ENCODE results near the gene REELD1. TPM values are rescaled to one million over a fixed set of nuclear protein-coding genes. Genes with fewer than 3 reads are reported as not detected.

Gene REELD1
- total and polyA plus RNA-seq, 2 of the 4 experiments (the other 2 are of a cell fraction): not detected

DNA sequence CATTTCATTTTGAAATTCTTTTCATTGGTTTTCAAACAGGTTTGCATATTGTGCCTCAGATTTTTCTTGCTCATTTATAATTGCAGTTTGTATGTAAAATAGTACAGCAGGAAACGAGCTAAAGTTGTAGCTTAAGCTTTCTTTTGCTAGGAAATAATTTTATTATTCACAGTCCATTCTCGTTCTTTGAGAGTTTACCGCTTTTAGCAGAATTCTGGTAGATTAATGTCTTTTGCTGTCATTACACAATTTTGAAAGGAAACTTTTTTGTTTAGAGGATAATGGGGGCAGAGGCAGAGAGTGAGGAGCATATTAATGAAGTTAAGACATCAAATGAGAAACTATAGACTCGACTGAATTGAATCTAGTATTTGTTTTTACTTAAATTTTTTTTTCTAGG is 28.3 kb upstream of the REELD1 start:
- POLR2A ChIA-PET (ENCODE audit: unreplicated experiment): no interaction called here
- Histone ChIP-seq H3K36me3 (ENCODE audit: control insufficient read depth, insufficient read depth, low read length) (peaks cover 15% of the 10 kb centered on the region), H2BK15ac (ENCODE audit: low read depth, low read length) (no peak overlapping the region), H3K4ac (ENCODE audit: low read depth, low read length) (no peak overlapping the region), H3K9me1 (ENCODE audit: insufficient read depth, low read length) (no peaks in the 10 kb centered on the region), H3K4me2 (ENCODE audit: low read depth, low read length) (no peak overlapping the region), H4K8ac (ENCODE audit: low read depth in 2 of 2, low read length in 2 of 2) (no peak overlapping the region), H3K4me1 (ENCODE audit: control insufficient read depth, insufficient read depth, low read length) (no peaks in the 10 kb centered on the region), H2BK120ac (ENCODE audit: low read depth, low read length) (no peak overlapping the region), H3K4me3 (ENCODE audit: insufficient read depth, low read depth, low read length) (no peak overlapping the region), H2BK20ac (ENCODE audit: low read depth, low read length) (no peak overlapping the region), H3K56ac (ENCODE audit: extremely low read depth, insufficient read depth, low read length) (no peak overlapping the region), H4K20me1 (ENCODE audit: insufficient read depth, low read length) (no peaks in the 10 kb centered on the region), H2AFZ (replicated peaks; ENCODE audit: low read length, poor library complexity) (no peak overlapping the region), H3K9ac (ENCODE audit: low read depth, low read length) (no peak overlapping the region), H2AK9ac (replicated peaks; ENCODE audit: low read depth, low read length, poor library complexity) (no peak overlapping the region), H3K79me1 (ENCODE audit: low read depth in 1 of 2, low read length in 2 of 2) (peaks cover 10% of the 10 kb centered on the region in 2 experiments; a peak in 3 of 4 replicates), H3K18ac (ENCODE audit: low read depth, low read length) (no peak overlapping the region), H3K27ac (ENCODE audit: insufficient read depth, low read length) (no peak overlapping the region), H4K91ac (ENCODE audit: insufficient read depth, low read depth, low read length) (no peak overlapping the region), H3K23ac (ENCODE audit: low read depth, low read length) (no peak overlapping the region), H3K9me3 (ENCODE audit: control insufficient read depth, insufficient read depth, low read length) (no peaks in the 10 kb centered on the region), H3K27me3 (ENCODE audit: control insufficient read depth, insufficient read depth, low read length) (no peaks in the 10 kb centered on the region), H3K14ac (replicated peaks; ENCODE audit: low read depth, low read length) (no peak overlapping the region), H2AK5ac (ENCODE audit: low read depth, low read length) (no peak overlapping the region), H2BK5ac (ENCODE audit: low read depth, low read length, poor library complexity, severe bottlenecking) (no peak overlapping the region), H4K5ac (ENCODE audit: low read depth, low read length) (no peak overlapping the region)
- WGBS, 2 experiments (ENCODE audit: extremely low coverage in 2 of 2, insufficient read length in 1 of 2): no CpG with 5 or more reads among the region's 4 CpGs
- in situ Hi-C loops (cut with MboI; ENCODE audit: low sequenced_read_pairs) (no loop called here), dilution Hi-C loops (cut with HindIII; ENCODE audit: low sequenced_read_pairs, unreplicated experiment) (no loop called here), intact Hi-C loops (cut with micrococcal nuclease) (loop anchor here (10.0 kb wide), 1 partner anchor 981 kb away; no protein-coding TSS in a partner anchor)
- DNase-seq (no peak), ATAC-seq (ENCODE audit: low read depth) (no peak)
- no TSS peak for BruUV-seq (replicated peaks)
- CTCF ChIA-PET: no interaction called here
- TF ChIP-seq SMC3 (IDR thresholded peaks at IDR 0.05; ENCODE audit: low read depth, low read length) (no peak), FOS (IDR thresholded peaks at IDR 0.05; ENCODE audit: low read depth, low read length) (no peak), MXI1 (IDR thresholded peaks at IDR 0.05; ENCODE audit: borderline replicate concordance, low read depth, low read length) (no peak), MAFK (IDR thresholded peaks at IDR 0.05; ENCODE audit: low read depth, low read length) (no peak), RCOR1 (IDR thresholded peaks at IDR 0.05; ENCODE audit: insufficient replicate concordance, low read length) (no peak), MAZ (IDR thresholded peaks at IDR 0.05; ENCODE audit: borderline replicate concordance, low read depth, low read length) (no peak), RFX5 (IDR thresholded peaks at IDR 0.05; ENCODE audit: low read depth, low read length) (no peak)
- TF ChIP-seq, protein P1, sequence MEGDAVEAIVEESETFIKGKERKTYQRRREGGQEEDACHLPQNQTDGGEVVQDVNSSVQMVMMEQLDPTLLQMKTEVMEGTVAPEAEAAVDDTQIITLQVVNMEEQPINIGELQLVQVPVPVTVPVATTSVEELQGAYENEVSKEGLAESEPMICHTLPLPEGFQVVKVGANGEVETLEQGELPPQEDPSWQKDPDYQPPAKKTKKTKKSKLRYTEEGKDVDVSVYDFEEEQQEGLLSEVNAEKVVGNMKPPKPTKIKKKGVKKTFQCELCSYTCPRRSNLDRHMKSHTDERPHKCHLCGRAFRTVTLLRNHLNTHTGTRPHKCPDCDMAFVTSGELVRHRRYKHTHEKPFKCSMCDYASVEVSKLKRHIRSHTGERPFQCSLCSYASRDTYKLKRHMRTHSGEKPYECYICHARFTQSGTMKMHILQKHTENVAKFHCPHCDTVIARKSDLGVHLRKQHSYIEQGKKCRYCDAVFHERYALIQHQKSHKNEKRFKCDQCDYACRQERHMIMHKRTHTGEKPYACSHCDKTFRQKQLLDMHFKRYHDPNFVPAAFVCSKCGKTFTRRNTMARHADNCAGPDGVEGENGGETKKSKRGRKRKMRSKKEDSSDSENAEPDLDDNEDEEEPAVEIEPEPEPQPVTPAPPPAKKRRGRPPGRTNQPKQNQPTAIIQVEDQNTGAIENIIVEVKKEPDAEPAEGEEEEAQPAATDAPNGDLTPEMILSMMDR (conservative IDR thresholded peaks at IDR 0.05; ENCODE audit: low read depth, low read length): no peak

Data from IMR-90 (cell line).